Kidney epithelial cell (primary cell): Measurements from ENCODE around the gene PCSK5. TPM values are rescaled to one million over a fixed set of nuclear protein-coding genes. Genes with fewer than 3 reads are reported as not detected.

Experiments
- DNase-seq: peaks from one replicate; pipeline ENCODE4 v3.0.0-alpha.2; 2010; ENCODE audit warnings: low read depth
- H3K27me3 ChIP-seq: 2 replicates; pipeline ENCODE4 v1.6.0; 2011; ENCODE audit warnings: low read length; ENCODE audit not compliant: control insufficient read depth, insufficient read depth
- H3K36me3 ChIP-seq: 2 replicates; pipeline ENCODE4 v1.5.1; 2011; ENCODE audit warnings: low read length; ENCODE audit not compliant: control insufficient read depth, insufficient read depth
- H3K4me3 ChIP-seq: 2 replicates; pipeline ENCODE4 v1.5.1; 2011; ENCODE audit warnings: low read depth, mild to moderate bottlenecking, control low read depth, low read length
- CTCF ChIP-seq: IDR thresholded peaks from 2 replicates; pipeline ENCODE4 v1.5.1; 2011; ENCODE audit warnings: mild to moderate bottlenecking, moderate library complexity, low read length, control low read depth, inconsistent platforms; ENCODE audit not compliant: insufficient read depth, poor library complexity, severe bottlenecking
- total RNA-seq: library from RNA; depleted of rRNA; stranded (reverse); fragments of >200 nt; gene quantifications from 2 replicates; pipeline ENCODE4 v1.2.3, GENCODE V29; 2015

Gene PCSK5
- total RNA-seq, 1 donor from 2014 or later: 3.8 TPM

- TF ChIP-seq CTCF: no peak
- Histone ChIP-seq H3K36me3 (no peaks in the 10 kb centered on the region), H3K4me3 (no peak overlapping the region), H3K27me3 (no peaks in the 10 kb centered on the region)
- no peak for DNase-seq
These were observed 21.2 kb upstream of the PCSK5 start for GRCh38 chr9:75869236-75869635.

- Histone ChIP-seq H3K27me3 (no peaks in the 10 kb centered on the region), H3K36me3 (no peaks in the 10 kb centered on the region), H3K4me3 (no peak overlapping the region)
- DNase-seq: no peak
- TF ChIP-seq CTCF: no peak
These were observed 20.0 kb upstream of the PCSK5 start for GRCh38 chr9:75870450-75870849.

DNA sequence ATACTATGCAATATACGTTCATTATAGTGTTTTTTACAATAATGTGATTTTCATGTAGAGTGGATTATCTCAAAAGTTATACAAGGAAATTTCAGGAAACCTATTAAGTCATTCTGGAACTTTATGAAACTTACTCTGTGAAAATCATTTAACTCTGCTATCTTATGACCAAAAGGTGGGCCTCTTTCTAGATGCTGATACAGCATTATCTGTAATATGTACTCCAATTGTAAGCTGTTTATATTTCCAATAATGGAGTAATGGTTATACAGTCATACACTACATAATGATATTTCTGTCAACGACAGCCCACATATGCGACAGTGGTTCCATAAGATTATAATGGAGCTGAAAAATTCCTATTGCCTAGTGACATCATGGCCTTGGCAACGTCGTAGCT lies 18.8 kb upstream of the PCSK5 start:
- no peak for TF ChIP-seq CTCF
- Histone ChIP-seq H3K4me3 (no peak overlapping the region), H3K36me3 (no peaks in the 10 kb centered on the region), H3K27me3 (no peaks in the 10 kb centered on the region)
- no peak for DNase-seq

GRCh38 chr9:75873712-75874111 lies 16.8 kb upstream of the PCSK5 start:
- no peak for DNase-seq
- no peak for TF ChIP-seq CTCF

GRCh38 chr9:75876999-75877640 lies 13.4 kb upstream of the PCSK5 start:
- H3K36me3 ChIP-seq: no peaks in the 10 kb centered on the region
- no peak for DNase-seq
- no peak overlapping the region for H3K4me3 ChIP-seq
- H3K27me3 ChIP-seq: no peaks in the 10 kb centered on the region
- TF ChIP-seq CTCF: no peak

More at GRCh38 chr9:75873712-75874111, 16.8 kb upstream of the PCSK5 start:
- Histone ChIP-seq H3K27me3 (no peaks in the 10 kb centered on the region), H3K36me3 (no peaks in the 10 kb centered on the region), H3K4me3 (no peak overlapping the region)

DNA sequence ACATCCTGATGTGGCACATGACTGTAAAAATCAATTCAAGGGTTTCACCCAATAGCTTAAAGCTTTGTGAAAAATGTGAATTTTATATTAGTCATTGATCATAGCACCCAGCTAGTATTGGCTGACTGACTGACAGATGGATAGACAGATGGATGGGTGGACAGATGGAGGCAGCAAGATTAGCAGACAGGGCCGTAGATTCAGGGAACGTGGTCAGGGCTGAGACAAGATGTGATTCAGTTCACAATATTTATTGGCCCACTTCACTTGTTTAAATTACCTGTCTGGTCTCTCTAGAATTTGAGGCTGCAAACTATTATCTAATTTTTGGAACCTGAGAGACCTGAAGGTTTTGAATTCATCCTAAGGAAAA lies 12.0 kb upstream of the PCSK5 start:
- no peak for DNase-seq
- no peak for TF ChIP-seq CTCF
- H3K27me3 ChIP-seq: no peaks in the 10 kb centered on the region
- no peaks in the 10 kb centered on the region for H3K36me3 ChIP-seq
- no peak overlapping the region for H3K4me3 ChIP-seq
